Keratinocyte (primary cell): ENCODE data around the gene BLNK. TPM values are rescaled to one million over a fixed set of nuclear protein-coding genes. Genes with fewer than 3 reads are reported as not detected.

Source experiments
- DNase-seq: peaks from one replicate; pipeline ENCODE4 v3.0.0-alpha.2; 2011; ENCODE audit warnings: low read depth, missing footprints, low spot score
- FAIRE-seq: peaks from 2 replicates; lab custom pipeline; 2011; peaks lifted over from hg19 to GRCh38; lab: Jason Lieb, UNC
- H2AFZ ChIP-seq: 2 replicates; pipeline ENCODE4 v1.6.0; 2012; ENCODE audit warnings: low read length, control low read depth, inconsistent platforms; ENCODE audit not compliant: control insufficient read depth
- H3K27ac ChIP-seq: 2 replicates; pipeline ENCODE4 v1.5.1; 2011; ENCODE audit warnings: low read length; ENCODE audit not compliant: control insufficient read depth, insufficient read depth
- H3K27me3 ChIP-seq: 3 replicates; pipeline ENCODE4 v1.6.0; 2011; ENCODE audit warnings: low read length; ENCODE audit not compliant: control insufficient read depth, insufficient read depth; ENCODE audit errors: extremely low read depth
- H3K36me3 ChIP-seq, 2 experiments: 2 replicates in 1 of 2; 3 replicates in 1 of 2; pipeline ENCODE4 v1.5.1; 2011; ENCODE audit warnings: low read length in 2 of 2, mild to moderate bottlenecking in 1 of 2; ENCODE audit not compliant: control insufficient read depth in 2 of 2, insufficient read depth in 2 of 2; ENCODE audit errors: extremely low read depth in 1 of 2
- H3K4me1 ChIP-seq: 3 replicates; pipeline ENCODE4 v1.5.1; 2011; ENCODE audit warnings: low read length; ENCODE audit not compliant: control insufficient read depth, insufficient read depth; ENCODE audit errors: extremely low read depth
- H3K4me2 ChIP-seq: 3 replicates; pipeline ENCODE4 v1.6.0; 2011; ENCODE audit warnings: low read depth, low read length; ENCODE audit not compliant: control insufficient read depth, insufficient read depth; ENCODE audit errors: extremely low read depth
- H3K4me3 ChIP-seq, 3 experiments: fragments of 200-600 bp in 1 of 3; sonication (generic) in 1 of 3; 2 replicates in 2 of 3; 3 replicates in 1 of 3; pipeline ENCODE4 v1.5.1; 2011 to 2016; ENCODE audit warnings: low read length in 3 of 3, mild to moderate bottlenecking in 3 of 3, control low read depth in 2 of 3, inconsistent platforms in 1 of 3, low read depth in 1 of 3, mixed read lengths in 1 of 3, mixed run types in 1 of 3, moderate library complexity in 1 of 3; ENCODE audit not compliant: control insufficient read depth in 2 of 3, insufficient read depth in 2 of 3; ENCODE audit errors: extremely low read depth in 1 of 3
- H3K79me2 ChIP-seq: 2 replicates; pipeline ENCODE4 v1.6.0; 2012; ENCODE audit warnings: low read length; ENCODE audit not compliant: control insufficient read depth, insufficient read depth
- H3K9ac ChIP-seq: 3 replicates; pipeline ENCODE4 v1.6.0; 2011; ENCODE audit warnings: low read length; ENCODE audit not compliant: control insufficient read depth, insufficient read depth; ENCODE audit errors: extremely low read depth
- H3K9me1 ChIP-seq: 3 replicates; pipeline ENCODE4 v1.6.0; 2011; ENCODE audit warnings: low read length; ENCODE audit not compliant: control insufficient read depth, insufficient read depth; ENCODE audit errors: extremely low read depth
- H3K9me3 ChIP-seq: 2 replicates; pipeline ENCODE4 v1.5.1; 2012; ENCODE audit warnings: low read depth, low read length; ENCODE audit not compliant: control insufficient read depth
- H4K20me1 ChIP-seq: 3 replicates; pipeline ENCODE4 v1.6.0; 2011; ENCODE audit warnings: low read length; ENCODE audit not compliant: control insufficient read depth, insufficient read depth; ENCODE audit errors: extremely low read depth
- EZH2 ChIP-seq: IDR thresholded peaks from one replicate; pipeline ENCODE4 v1.6.1; 2012; ENCODE audit warnings: inconsistent platforms, mild to moderate bottlenecking, low read length, moderate library complexity
- dilution Hi-C: fragments of 300-500 bp; cut with MboI; formaldehyde crosslinking; loops from one replicate; pipeline ENCODE4 v1.7.0; 2020; ENCODE audit warnings: low sequenced_read_pairs; ENCODE audit not compliant: extremely low pct_ligation_motif_present
- polyA plus RNA-seq, 5 experiments: library from polyadenylated mRNA; depleted of rRNA in 3 of 5; stranded (reverse) in 3 of 5; stranded (forward) in 1 of 5; unstranded in 1 of 5; fragments of >200 nt; gene quantifications; 1 replicate in 1 of 5; 2 replicates in 3 of 5; 3 replicates in 1 of 5; pipeline versions ENCODE4 v1.2.1 to v1.2.3, GENCODE V29; 2011 to 2012; ENCODE audit warnings: missing spikeins in 2 of 5, low read depth in 1 of 5, low replicate concordance in 1 of 5
- TF ChIP-seq, protein P1 (sequence below), 3 experiments: IDR thresholded peaks in 1 of 3; conservative IDR thresholded peaks in 1 of 3; optimal IDR thresholded peaks in 1 of 3; 2 replicates in 2 of 3; 3 replicates in 1 of 3; pipeline versions ENCODE3 to v1.5.1; 2011; ENCODE audit warnings: low read length in 3 of 3, mild to moderate bottlenecking in 3 of 3, moderate library complexity in 2 of 3, control low read depth in 1 of 3, inconsistent platforms in 1 of 3; ENCODE audit not compliant: insufficient read depth in 2 of 3; ENCODE audit errors: extremely low read depth in 1 of 3

BLNK gene
- polyA plus RNA-seq, 1 donor (not counting 4 experiments of a cell fraction or from before 2014, with no cell fraction given), result 2.2 TPM

DNA sequence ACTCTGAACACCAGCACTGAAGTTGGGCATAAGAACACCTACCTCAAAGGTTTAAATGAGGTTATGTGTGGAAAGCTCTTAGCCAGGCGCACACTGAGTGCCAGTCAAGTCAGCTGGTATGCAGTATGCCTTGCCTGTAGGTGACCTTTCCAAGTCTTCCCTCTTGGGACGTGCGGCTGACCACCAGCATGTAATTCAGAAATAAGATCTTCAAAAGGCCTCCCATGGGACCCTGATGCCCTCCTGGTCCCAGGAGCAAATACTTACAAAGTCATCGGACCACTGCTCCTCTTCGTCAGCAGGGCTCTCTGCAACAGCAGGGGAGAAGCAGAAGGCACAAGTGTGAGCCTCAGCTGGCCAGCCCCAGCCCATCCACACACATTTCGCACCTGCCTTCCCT, 40.8 kb downstream of the BLNK start:
- Histone ChIP-seq H3K4me3 (no peak overlapping the region), H3K9me1 (no peaks in the 10 kb centered on the region), H2AFZ (no peak overlapping the region), H3K27me3 (no peaks in the 10 kb centered on the region), H3K9ac (no peak overlapping the region), H3K4me2 (no peak overlapping the region), H3K4me1 (no peaks in the 10 kb centered on the region), H3K36me3 (no peaks in the 10 kb centered on the region), H3K27ac (no peak overlapping the region), H4K20me1 (no peaks in the 10 kb centered on the region), H3K9me3 (no peaks in the 10 kb centered on the region), H3K79me2 (no peaks in the 10 kb centered on the region)
- dilution Hi-C loops, result no loop called here
- no peak for FAIRE-seq
- DNase-seq, result no peak
- TF ChIP-seq, protein P1, sequence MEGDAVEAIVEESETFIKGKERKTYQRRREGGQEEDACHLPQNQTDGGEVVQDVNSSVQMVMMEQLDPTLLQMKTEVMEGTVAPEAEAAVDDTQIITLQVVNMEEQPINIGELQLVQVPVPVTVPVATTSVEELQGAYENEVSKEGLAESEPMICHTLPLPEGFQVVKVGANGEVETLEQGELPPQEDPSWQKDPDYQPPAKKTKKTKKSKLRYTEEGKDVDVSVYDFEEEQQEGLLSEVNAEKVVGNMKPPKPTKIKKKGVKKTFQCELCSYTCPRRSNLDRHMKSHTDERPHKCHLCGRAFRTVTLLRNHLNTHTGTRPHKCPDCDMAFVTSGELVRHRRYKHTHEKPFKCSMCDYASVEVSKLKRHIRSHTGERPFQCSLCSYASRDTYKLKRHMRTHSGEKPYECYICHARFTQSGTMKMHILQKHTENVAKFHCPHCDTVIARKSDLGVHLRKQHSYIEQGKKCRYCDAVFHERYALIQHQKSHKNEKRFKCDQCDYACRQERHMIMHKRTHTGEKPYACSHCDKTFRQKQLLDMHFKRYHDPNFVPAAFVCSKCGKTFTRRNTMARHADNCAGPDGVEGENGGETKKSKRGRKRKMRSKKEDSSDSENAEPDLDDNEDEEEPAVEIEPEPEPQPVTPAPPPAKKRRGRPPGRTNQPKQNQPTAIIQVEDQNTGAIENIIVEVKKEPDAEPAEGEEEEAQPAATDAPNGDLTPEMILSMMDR (optimal IDR thresholded peaks at IDR 0.05 in 1 of 3, IDR thresholded peaks at IDR 0.05 in 1 of 3, conservative IDR thresholded peaks at IDR 0.05 in 1 of 3; ENCODE audit: extremely low read depth in 1 of 3, insufficient read depth in 2 of 3, low read length in 3 of 3), result no peak
- no peak for TF ChIP-seq EZH2

DNA sequence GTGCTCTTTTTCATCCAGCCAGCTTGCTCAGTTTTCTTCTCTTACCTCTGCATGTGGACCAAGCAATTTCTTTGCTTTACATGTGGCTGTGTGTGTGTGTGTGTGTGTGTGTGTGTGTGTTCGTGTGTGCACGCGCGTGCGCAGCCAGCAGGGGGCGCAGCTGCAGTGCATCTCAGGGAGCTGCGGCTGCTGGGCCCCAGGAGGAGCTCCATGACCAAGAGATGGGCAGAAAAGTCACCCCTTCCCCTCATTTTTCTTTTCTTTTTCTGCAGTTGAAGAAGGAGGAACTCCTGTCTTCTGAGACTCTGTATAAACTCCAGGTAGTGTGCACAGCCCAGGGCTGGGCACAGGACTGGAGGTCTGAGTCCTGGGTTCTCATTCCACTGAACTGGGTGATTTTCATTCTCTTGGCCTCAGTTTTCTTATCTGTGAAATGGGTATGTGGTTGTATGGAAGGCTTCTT, 41.8 kb downstream of the BLNK start:
- Histone ChIP-seq H3K27me3 (no peaks in the 10 kb centered on the region), H3K36me3 (no peaks in the 10 kb centered on the region), H3K4me3 (no peak overlapping the region), H3K9me1 (no peaks in the 10 kb centered on the region), H3K27ac (no peak overlapping the region), H2AFZ (no peak overlapping the region), H3K4me1 (no peaks in the 10 kb centered on the region), H3K9ac (no peak overlapping the region), H3K79me2 (no peaks in the 10 kb centered on the region), H3K4me2 (no peak overlapping the region), H3K9me3 (no peaks in the 10 kb centered on the region), H4K20me1 (no peaks in the 10 kb centered on the region)
- DNase-seq, result no peak
- no peak for TF ChIP-seq EZH2
- TF ChIP-seq, protein P1 (optimal IDR thresholded peaks at IDR 0.05 in 1 of 3, IDR thresholded peaks at IDR 0.05 in 1 of 3, conservative IDR thresholded peaks at IDR 0.05 in 1 of 3; ENCODE audit: extremely low read depth in 1 of 3, insufficient read depth in 2 of 3, low read length in 3 of 3), result peak; percentile 93 to 97 (median 94)
- no peak for FAIRE-seq
- dilution Hi-C loops, result no loop called here
